DND-41 (cell line): Measurements from ENCODE around the gene ITGA11.

Experiments
- ATAC-seq: fragments of 200-7000 bp; cut with Tn5 transposase; 3 replicates; pipeline ENCODE4 v1.9.1; 2021; ENCODE audit warnings: low read depth; ENCODE audit not compliant: insufficient read depth
- DNase-seq: peaks from one replicate; pipeline ENCODE4 v3.0.0-alpha.2; 2020
- H2AFZ ChIP-seq: 2 replicates; pipeline ENCODE4 v1.6.0; 2012; ENCODE audit warnings: low read depth, low read length
- H3K27ac ChIP-seq: 2 replicates; pipeline ENCODE4 v1.5.1; 2012; ENCODE audit warnings: low read length, inconsistent platforms
- H3K27me3 ChIP-seq: fragments of 200-600 bp; sonication (generic); 2 replicates; pipeline ENCODE4 v1.6.0; 2012; ENCODE audit warnings: low read length, mild to moderate bottlenecking, inconsistent platforms; ENCODE audit not compliant: insufficient read depth, poor library complexity
- H3K36me3 ChIP-seq: 2 replicates; pipeline ENCODE4 v1.5.1; 2012; ENCODE audit warnings: low read length, inconsistent platforms; ENCODE audit not compliant: insufficient read depth
- H3K4me1 ChIP-seq: 2 replicates; pipeline ENCODE4 v1.5.1; 2012; ENCODE audit warnings: mild to moderate bottlenecking, low read length; ENCODE audit not compliant: insufficient read depth
- H3K4me2 ChIP-seq: 2 replicates; pipeline ENCODE4 v1.6.0; 2012; ENCODE audit warnings: mild to moderate bottlenecking, moderate library complexity, low read length, inconsistent platforms; ENCODE audit not compliant: insufficient read depth
- H3K4me3 ChIP-seq, 2 experiments: fragments of 200-600 bp in 1 of 2; shearing (Covaris generic) in 1 of 2; 2 replicates each; pipeline ENCODE4 v1.5.1; 2012 to 2016; ENCODE audit warnings: inconsistent platforms in 2 of 2, low read length in 2 of 2, mild to moderate bottlenecking in 2 of 2, low read depth in 1 of 2, moderate library complexity in 1 of 2
- H3K79me2 ChIP-seq: 2 replicates; pipeline ENCODE4 v1.6.0; 2012; ENCODE audit warnings: low read length, inconsistent platforms; ENCODE audit not compliant: insufficient read depth
- H3K9ac ChIP-seq: 2 replicates; pipeline ENCODE4 v1.6.0; 2012; ENCODE audit warnings: low read depth, mild to moderate bottlenecking, inconsistent platforms, low read length, moderate library complexity
- H3K9me3 ChIP-seq: 2 replicates; pipeline ENCODE4 v1.5.1; 2012; ENCODE audit warnings: low read length, moderate library complexity, mild to moderate bottlenecking, inconsistent platforms; ENCODE audit not compliant: insufficient read depth, severe bottlenecking
- H4K20me1 ChIP-seq: 2 replicates; pipeline ENCODE4 v1.6.0; 2012; ENCODE audit warnings: low read length; ENCODE audit not compliant: insufficient read depth
- EZH2 ChIP-seq: IDR thresholded peaks from 3 replicates; pipeline ENCODE4 v1.6.1; 2012; ENCODE audit warnings: borderline replicate concordance, low read depth, mild to moderate bottlenecking, moderate library complexity, low read length, inconsistent platforms; ENCODE audit not compliant: severe bottlenecking
- TF ChIP-seq, protein P1 (sequence below): IDR thresholded peaks from 2 replicates; pipeline ENCODE4 v1.5.1; 2012; ENCODE audit warnings: borderline replicate concordance, low read length, moderate library complexity, mild to moderate bottlenecking; ENCODE audit not compliant: poor library complexity, severe bottlenecking; ENCODE audit errors: extremely low read depth

ITGA11 gene

GRCh38 chr15:68432441-68433064 is 590 bp upstream of the ITGA11 start:
- no peaks in the 10 kb centered on the region for H3K36me3 ChIP-seq
- H3K4me1 ChIP-seq, result no peaks in the 10 kb centered on the region
- no peak overlapping the region for H3K27ac ChIP-seq
- H3K9ac ChIP-seq, result no peak overlapping the region
- no peak for DNase-seq
- no peaks in the 10 kb centered on the region for H4K20me1 ChIP-seq
- H3K9me3 ChIP-seq, result no peaks in the 10 kb centered on the region
- H3K27me3 ChIP-seq, result no peaks in the 10 kb centered on the region
- H3K4me2 ChIP-seq, result no peak overlapping the region
- no peak overlapping the region for H3K4me3 ChIP-seq
- no peak overlapping the region for H2AFZ ChIP-seq
- no peaks in the 10 kb centered on the region for H3K79me2 ChIP-seq
- TF ChIP-seq, protein P1, sequence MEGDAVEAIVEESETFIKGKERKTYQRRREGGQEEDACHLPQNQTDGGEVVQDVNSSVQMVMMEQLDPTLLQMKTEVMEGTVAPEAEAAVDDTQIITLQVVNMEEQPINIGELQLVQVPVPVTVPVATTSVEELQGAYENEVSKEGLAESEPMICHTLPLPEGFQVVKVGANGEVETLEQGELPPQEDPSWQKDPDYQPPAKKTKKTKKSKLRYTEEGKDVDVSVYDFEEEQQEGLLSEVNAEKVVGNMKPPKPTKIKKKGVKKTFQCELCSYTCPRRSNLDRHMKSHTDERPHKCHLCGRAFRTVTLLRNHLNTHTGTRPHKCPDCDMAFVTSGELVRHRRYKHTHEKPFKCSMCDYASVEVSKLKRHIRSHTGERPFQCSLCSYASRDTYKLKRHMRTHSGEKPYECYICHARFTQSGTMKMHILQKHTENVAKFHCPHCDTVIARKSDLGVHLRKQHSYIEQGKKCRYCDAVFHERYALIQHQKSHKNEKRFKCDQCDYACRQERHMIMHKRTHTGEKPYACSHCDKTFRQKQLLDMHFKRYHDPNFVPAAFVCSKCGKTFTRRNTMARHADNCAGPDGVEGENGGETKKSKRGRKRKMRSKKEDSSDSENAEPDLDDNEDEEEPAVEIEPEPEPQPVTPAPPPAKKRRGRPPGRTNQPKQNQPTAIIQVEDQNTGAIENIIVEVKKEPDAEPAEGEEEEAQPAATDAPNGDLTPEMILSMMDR, result no peak
- no peak for TF ChIP-seq EZH2
- no peak for ATAC-seq

DNA sequence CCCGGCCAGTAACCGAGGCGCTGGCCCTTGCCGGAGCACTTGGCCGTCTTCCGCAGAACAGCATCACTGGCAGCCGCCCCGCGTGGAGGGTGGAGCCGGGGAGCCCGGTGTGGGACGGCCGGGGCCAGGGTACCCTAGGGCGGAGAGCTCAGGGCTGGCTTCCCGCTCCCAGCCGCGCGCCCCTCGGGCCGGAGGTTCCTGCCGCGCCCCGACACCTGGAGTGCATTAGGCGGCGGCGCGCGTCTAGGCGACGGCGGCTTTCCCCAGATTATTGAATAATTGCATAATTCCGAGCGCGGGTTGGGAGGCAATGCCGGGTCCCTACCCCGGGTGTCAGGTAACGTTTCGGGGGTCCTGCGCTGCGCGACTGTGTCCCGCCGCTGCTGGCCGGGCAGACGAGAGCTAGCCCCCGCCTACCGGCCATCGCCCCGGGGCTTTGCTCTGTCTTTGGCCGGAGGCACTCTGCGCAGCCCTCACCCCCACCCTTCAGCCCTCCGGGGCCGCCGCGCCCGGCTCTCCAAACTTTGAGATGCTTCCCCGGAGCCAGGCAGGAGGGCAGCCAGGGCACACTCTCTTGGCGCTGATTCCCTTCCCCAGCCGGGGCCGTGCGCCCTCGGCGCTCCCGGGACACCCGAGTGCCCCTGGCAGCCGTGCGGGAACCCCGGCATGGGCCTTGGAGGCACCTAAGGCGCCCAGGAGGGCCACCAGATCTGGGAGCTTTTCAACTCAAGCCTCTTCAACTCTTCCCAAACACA is 749 bp downstream of the ITGA11 start:
- ATAC-seq, result no peak
- Histone ChIP-seq H3K79me2 (no peaks in the 10 kb centered on the region), H3K27ac (no peak overlapping the region), H3K9me3 (no peaks in the 10 kb centered on the region), H3K4me1 (no peaks in the 10 kb centered on the region), H3K4me3 (no peak overlapping the region), H2AFZ (no peak overlapping the region), H3K27me3 (no peaks in the 10 kb centered on the region), H4K20me1 (no peaks in the 10 kb centered on the region), H3K36me3 (no peaks in the 10 kb centered on the region), H3K4me2 (no peak overlapping the region), H3K9ac (no peak overlapping the region)
- TF ChIP-seq EZH2, result no peak
- TF ChIP-seq, protein P1, result no peak
- DNase-seq, result no peak

- no peak overlapping the region for H3K4me3 ChIP-seq
Measured at GRCh38 chr15:68430471-68431036, 1.4 kb downstream of the ITGA11 start.

More at GRCh38 chr15:68430471-68431036, 1.4 kb downstream of the ITGA11 start:
- H3K79me2 ChIP-seq, result no peaks in the 10 kb centered on the region
- no peak overlapping the region for H2AFZ ChIP-seq
- no peak for DNase-seq
- H3K27me3 ChIP-seq, result no peaks in the 10 kb centered on the region
- no peaks in the 10 kb centered on the region for H3K9me3 ChIP-seq
- no peak overlapping the region for H3K4me2 ChIP-seq
- no peaks in the 10 kb centered on the region for H3K36me3 ChIP-seq
- no peaks in the 10 kb centered on the region for H3K4me1 ChIP-seq
- H4K20me1 ChIP-seq, result no peaks in the 10 kb centered on the region
- ATAC-seq, result no peak
- no peak overlapping the region for H3K9ac ChIP-seq
- H3K27ac ChIP-seq, result no peak overlapping the region
- TF ChIP-seq EZH2, result no peak
- TF ChIP-seq, protein P1, result no peak
